GM18511 (cell line): ENCODE data around the gene ENO1.
"Not testable (repeated sequence)": the region's sequence is repeated elsewhere in the genome, so short reads cannot be mapped to it uniquely, and the experiment has no call there.

ENCODE experiments used
- ATAC-seq: cut with Tn5 transposase; IDR thresholded peaks from one replicate; pipeline ENCODE4 v1.9.1; 2021; ENCODE audit warnings: mild to moderate bottlenecking, moderate library complexity; ENCODE audit not compliant: unreplicated experiment

Gene ENO1

GRCh38 chr1:8897505-8897904 lies 19.0 kb upstream of the ENO1 start:
- not testable (repeated sequence) for ATAC-seq

GRCh38 chr1:8896775-8897174 lies 18.3 kb upstream of the ENO1 start:
- not testable (repeated sequence) for ATAC-seq

DNA sequence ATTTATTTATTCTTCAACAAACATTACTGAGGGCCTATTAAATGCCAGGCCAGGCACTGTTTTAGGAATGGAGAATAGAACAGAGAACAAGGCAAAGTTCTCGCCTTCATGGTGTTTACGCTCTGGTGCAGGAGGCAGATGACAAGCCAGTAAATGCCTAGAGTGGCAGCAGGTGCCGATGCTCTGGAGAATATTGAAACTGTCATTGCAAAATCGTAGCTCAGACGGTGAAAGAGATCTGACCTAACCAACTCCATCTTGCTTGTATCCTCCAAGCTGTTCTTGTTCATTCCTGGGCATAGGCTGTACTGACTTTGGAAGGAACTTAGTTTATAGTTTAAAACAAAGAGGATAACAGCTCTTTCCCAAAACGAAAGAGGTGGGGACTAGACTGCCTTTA lies 13.5 kb upstream of the ENO1 start:
- ATAC-seq, result no peak

- ATAC-seq, result no peak
Observed at GRCh38 chr1:8891401-8891800, 12.9 kb upstream of the ENO1 start.

- no peak for ATAC-seq
Observed at GRCh38 chr1:8889925-8890785, 11.7 kb upstream of the ENO1 start.

DNA sequence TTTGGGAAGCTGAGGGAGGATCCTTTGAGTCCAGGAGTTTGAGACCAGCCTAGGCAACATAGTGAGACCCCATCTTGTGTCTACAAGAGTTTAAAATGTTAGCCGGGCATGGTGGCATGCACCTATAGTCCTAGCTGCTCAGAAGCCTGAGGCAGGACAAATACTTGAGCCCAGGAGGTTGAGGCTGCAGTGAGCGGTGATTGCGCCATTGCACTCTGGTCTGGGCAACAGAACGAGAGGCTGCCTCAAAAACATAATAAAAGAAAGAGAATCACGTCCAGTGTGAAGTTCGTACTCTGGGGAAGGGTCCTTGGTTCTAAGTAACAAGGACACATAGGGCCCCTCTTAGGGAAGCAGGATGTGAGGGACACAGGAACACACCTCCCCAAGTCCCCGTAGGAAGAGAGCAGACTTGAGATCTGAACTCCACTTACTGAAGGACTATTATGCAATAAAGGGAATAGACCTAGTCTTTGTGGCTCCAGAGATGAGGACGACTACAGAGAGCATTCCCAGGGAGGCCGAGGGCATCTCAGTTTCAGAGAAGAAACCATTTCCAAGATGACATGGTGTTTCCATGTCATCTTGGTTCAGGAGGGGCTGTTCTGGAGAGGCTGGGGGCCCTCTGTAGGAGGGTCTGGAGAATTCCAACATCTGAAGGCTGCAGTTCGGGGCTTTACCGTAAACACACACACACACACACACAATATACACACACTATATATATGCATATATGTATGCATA lies 10.8 kb upstream of the ENO1 start:
- no peak for ATAC-seq

DNA sequence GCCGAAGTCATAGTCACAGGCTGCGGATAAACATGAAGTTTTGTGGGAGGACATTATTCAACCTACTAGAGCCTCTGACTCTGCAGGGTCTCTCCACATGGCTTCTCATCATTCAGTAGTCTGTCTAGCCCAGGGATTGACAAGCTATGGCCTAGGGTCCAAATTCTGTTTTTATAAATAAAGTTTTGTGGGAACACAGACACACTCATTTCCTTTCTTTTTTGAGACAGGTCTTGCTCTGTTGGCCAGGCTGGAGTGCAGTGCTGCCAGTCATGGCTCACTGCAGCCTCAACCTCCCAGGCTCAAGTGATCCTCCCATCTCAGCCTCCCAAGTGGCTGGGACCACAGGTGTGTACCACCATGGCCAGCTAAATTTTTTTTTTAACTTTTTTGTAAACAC lies 8.1 kb upstream of the ENO1 start:
- no peak for ATAC-seq

DNA sequence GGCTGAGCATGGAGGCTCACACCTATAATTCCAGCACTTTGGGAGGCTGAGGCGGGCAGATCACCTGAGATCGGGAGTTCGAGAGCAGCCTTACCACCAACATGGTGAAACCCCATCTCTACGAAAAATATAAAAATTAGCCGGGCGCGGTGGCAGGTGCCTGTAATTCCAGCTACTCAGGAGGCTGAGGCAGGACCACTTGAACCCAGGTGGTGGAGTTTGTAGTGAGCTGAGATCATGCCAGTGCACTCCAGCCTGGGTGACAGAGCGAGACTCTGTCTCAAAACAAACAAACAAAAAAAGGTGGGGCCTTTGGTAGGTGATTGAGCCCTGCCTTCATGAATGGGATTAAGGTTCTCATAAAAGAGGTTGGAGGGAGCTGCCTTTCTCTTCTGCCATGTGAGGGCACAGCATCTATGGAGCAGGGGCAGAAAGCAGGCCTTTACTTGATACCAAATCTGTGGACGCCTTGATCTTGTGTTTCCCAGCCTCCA lies 7.6 kb upstream of the ENO1 start:
- ATAC-seq, result not testable (repeated sequence)

- not testable (repeated sequence) for ATAC-seq
Observed at GRCh38 chr1:8884105-8884504, 5.6 kb upstream of the ENO1 start.

GRCh38 chr1:8883491-8883890 lies 5.0 kb upstream of the ENO1 start:
- ATAC-seq, result no peak

GRCh38 chr1:8879922-8880676 lies 1.6 kb upstream of the ENO1 start:
- no peak for ATAC-seq

DNA sequence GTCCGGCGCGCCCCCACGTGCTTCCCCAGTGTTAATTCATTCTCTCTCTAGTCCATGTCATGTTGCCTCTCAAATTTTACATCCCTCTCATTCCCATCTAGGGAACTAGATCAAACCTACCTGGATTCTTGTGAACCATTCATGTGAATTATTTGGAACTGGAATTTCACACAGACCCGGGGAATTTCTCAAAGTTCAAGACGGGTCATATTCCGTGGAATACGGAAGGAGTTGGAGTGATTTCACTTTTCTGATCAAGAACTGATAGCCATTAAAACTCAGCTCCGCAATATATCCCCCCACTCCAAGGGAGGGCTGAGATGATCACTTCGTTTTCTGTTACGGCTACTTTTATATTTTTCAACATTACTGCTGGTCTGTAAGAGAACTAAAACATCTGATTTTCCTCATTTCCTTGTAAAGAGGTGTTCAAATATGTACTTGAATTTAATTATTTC lies 1.0 kb upstream of the ENO1 start:
- ATAC-seq, result no peak

- ATAC-seq, result peak; percentile 81
Observed at GRCh38 chr1:8878698-8879463, 395 bp upstream of the ENO1 start.

DNA sequence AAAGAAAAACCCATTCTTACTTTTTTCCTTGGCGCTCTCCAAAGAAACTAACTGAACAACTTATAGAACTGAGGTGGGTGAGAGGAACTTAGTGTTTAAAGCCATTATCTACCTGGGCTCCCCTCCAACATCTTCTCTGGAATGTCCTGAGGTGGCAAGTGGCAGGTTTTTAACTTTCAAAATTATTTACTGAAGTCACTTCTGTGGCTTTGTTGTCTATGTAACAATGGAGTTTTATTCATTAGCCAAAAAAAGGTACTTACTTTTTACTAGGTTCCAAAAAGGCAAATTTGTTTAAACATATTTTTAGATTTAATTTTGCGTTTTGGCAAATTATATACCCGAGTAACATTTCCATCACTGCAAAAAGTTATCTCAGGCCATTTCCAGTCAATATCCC lies 2.4 kb downstream of the ENO1 start:
- ATAC-seq, result no peak

GRCh38 chr1:8875216-8875861 lies 3.1 kb downstream of the ENO1 start:
- no peak for ATAC-seq

GRCh38 chr1:8874230-8875201 lies 4.0 kb downstream of the ENO1 start:
- ATAC-seq, result no peak

- ATAC-seq, result no peak
Observed at GRCh38 chr1:8873506-8874229, 4.8 kb downstream of the ENO1 start.

DNA sequence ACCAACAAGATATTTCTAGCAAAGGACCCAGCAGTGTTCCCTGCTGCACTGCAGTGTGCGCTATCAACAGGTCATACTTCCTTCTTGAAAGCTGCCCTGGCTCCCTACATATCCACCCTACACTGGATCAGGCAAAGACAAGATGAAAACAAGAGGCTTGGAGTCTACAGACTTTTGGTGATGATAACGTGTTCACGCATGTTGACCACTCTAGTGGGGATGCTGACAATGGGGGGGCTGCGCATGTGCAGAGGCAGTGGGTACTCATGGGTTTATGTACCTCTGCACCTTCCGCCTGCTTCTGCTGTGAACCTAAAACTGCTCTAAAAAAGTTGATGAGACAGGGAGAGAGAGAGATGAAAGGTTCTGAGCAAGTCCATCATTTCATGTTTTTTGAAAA lies 5.5 kb downstream of the ENO1 start:
- no peak for ATAC-seq
